Measurements from ENCODE around the gene PDP2. TPM values are rescaled to one million over a fixed set of nuclear protein-coding genes. Genes with fewer than 3 reads are reported as not detected.

The PDP2 gene
- total and polyA plus RNA-seq, 9 of the 15 experiments (the other 6 are each of a cell fraction or from before 2014, with no cell fraction given), result 2.5 to 24.3 (median 7.2) TPM

DNA sequence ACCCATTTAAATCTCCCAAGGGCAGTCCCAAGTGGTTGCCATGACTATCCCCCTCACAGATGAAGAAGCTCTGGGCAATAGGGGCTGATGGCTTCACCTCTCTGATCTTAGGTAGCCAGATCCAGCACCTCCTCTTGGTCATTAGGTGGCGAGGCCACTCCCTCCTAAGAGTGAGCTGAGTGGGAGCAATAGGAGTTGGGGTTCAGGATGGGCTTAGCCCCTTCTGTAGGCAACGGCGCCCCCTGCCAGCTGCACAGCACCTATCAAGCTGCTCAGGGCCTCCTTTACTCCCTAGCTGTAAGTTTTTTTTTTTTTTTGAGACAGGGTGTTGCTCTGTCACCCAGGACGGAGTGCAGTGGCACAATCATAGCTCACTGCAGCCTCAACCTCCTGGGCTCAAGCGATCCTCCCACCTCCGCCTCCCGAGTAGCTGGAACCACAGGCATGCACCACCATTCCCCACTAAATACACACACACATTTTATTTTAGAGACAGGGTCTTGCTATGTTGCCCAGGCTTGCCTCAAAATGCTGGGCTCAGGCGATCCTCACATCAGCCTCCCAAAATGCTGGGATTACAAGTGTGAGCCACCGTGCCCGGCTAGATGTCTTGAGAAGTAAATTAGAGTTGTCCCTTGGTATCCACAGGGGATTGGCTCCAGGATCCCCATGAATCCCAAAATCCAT is 48.5 kb downstream of the PDP2 start (continued):
- TF ChIP-seq, protein P1, sequence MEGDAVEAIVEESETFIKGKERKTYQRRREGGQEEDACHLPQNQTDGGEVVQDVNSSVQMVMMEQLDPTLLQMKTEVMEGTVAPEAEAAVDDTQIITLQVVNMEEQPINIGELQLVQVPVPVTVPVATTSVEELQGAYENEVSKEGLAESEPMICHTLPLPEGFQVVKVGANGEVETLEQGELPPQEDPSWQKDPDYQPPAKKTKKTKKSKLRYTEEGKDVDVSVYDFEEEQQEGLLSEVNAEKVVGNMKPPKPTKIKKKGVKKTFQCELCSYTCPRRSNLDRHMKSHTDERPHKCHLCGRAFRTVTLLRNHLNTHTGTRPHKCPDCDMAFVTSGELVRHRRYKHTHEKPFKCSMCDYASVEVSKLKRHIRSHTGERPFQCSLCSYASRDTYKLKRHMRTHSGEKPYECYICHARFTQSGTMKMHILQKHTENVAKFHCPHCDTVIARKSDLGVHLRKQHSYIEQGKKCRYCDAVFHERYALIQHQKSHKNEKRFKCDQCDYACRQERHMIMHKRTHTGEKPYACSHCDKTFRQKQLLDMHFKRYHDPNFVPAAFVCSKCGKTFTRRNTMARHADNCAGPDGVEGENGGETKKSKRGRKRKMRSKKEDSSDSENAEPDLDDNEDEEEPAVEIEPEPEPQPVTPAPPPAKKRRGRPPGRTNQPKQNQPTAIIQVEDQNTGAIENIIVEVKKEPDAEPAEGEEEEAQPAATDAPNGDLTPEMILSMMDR (IDR thresholded peaks at IDR 0.05 in 2 of 3, conservative IDR thresholded peaks at IDR 0.05 in 1 of 3; ENCODE audit: insufficient read depth in 2 of 3, low read depth in 1 of 3, low read length in 3 of 3), result peak; percentile 78 to 80 (median 80)
- no peak for TF ChIP-seq ELF2 (CRISPR knock-in tag; IDR thresholded peaks at IDR 0.05)
- no peak for TF ChIP-seq TGIF2 (CRISPR knock-in tag; IDR thresholded peaks at IDR 0.05)
- TF ChIP-seq, protein P2, sequence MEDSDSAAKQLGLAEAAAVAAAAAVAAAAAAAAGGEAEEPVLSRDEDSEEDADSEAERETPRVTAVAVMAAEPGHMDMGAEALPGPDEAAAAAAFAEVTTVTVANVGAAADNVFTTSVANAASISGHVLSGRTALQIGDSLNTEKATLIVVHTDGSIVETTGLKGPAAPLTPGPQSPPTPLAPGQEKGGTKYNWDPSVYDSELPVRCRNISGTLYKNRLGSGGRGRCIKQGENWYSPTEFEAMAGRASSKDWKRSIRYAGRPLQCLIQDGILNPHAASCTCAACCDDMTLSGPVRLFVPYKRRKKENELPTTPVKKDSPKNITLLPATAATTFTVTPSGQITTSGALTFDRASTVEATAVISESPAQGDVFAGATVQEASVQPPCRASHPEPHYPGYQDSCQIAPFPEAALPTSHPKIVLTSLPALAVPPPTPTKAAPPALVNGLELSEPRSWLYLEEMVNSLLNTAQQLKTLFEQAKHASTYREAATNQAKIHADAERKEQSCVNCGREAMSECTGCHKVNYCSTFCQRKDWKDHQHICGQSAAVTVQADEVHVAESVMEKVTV (CRISPR knock-in tag; IDR thresholded peaks at IDR 0.05), result peak; percentile 66
- TF ChIP-seq ZNF121 (CRISPR knock-in tag; conservative IDR thresholded peaks at IDR 0.05), result peak; percentile 91
- peak; percentile 93 for TF ChIP-seq ZNF384 (IDR thresholded peaks at IDR 0.05; ENCODE audit: low read depth, low read length)
- peak; percentile 80; the same call in 1 of the 2 replicates for TF ChIP-seq ARID2 (IDR thresholded peaks at IDR 0.05)
- TF ChIP-seq RBFOX2 (IDR thresholded peaks at IDR 0.05; ENCODE audit: low read depth, low read length), result 0 out of 2 replicates have a peak, but pooled peaks have one; percentile 18
- TF ChIP-seq RAD21 (CRISPR knock-in tag; conservative IDR thresholded peaks at IDR 0.05 in 1 of 2, IDR thresholded peaks at IDR 0.05 in 1 of 2), result peak; percentile 73 to 88
- TF ChIP-seq STAG1 (CRISPR knock-in tag; IDR thresholded peaks at IDR 0.05; ENCODE audit: borderline replicate concordance), result peak; percentile 54; the same call in 1 of the 2 replicates
- peak; percentile 77 for TF ChIP-seq SMC3 (conservative IDR thresholded peaks at IDR 0.05; ENCODE audit: insufficient read depth, low read depth, low read length)

Data from K562 (cell line).